HepG2 (cell line): ENCODE measurements around the gene MYH7. TPM values are rescaled to one million over a fixed set of nuclear protein-coding genes. Genes with fewer than 3 reads are reported as not detected.

Experiments used
- ATAC-seq: fragments of 200-7000 bp; cut with Tn5 transposase; 3 replicates; pipeline ENCODE4 v1.9.1; 2020; ENCODE audit warnings: mild to moderate bottlenecking, moderate library complexity
- BruUV-seq: library from RNA; stranded (reverse); fragments of 400-500 nt; replicated peaks from 2 replicates; lab custom pipeline; 2021; lab: Mats Ljungman, UMichigan
- CTCF ChIA-PET: fragments of 300-600 bp; formaldehyde crosslinking; extraction: SDS; loops from one replicate; lab custom pipeline; 2021; ENCODE audit warnings: low total read pairs, inconsistent platforms, low intra/inter-chr PET ratio; lab: Yijun Ruan, JAX
- POLR2A ChIA-PET: fragments of 350-600 bp; sonication (Branson Sonifier 250); formaldehyde crosslinking; loops from one replicate; lab custom pipeline; 2020; ENCODE audit warnings: antibody characterized with exemption, inconsistent platforms; lab: Yijun Ruan, JAX
- DNase-seq: peaks from one replicate; pipeline ENCODE4 v3.0.0-alpha.2; 2015; ENCODE audit warnings: low spot score
- FAIRE-seq: peaks from 3 replicates; lab custom pipeline; 2011; peaks lifted over from hg19 to GRCh38; lab: Jason Lieb, UNC
- H2AFZ ChIP-seq: one replicate; pipeline ENCODE4 v1.6.1; 2011; ENCODE audit warnings: low read length, inconsistent platforms
- H3K27ac ChIP-seq: fragments of 300-600 bp; 3 replicates; pipeline ENCODE4 v1.8.0; 2011; ENCODE audit warnings: mixed run types, mild to moderate bottlenecking, mixed read lengths, low read length, inconsistent platforms; ENCODE audit not compliant: insufficient read depth; ENCODE audit errors: extremely low read length
- H3K27me3 ChIP-seq, 2 experiments: fragments of 200-600 bp in 1 of 2; 2 replicates in 1 of 2; 3 replicates in 1 of 2; pipeline versions ENCODE4 v1.6.0 to v1.8.0; 2011; ENCODE audit warnings: low read length in 2 of 2, mild to moderate bottlenecking in 2 of 2, moderate library complexity in 2 of 2, inconsistent platforms in 1 of 2; ENCODE audit not compliant: insufficient read depth in 2 of 2, control insufficient read depth in 1 of 2
- H3K36me3 ChIP-seq, 2 experiments: fragments of 200-600 bp in 1 of 2; replicated peaks in 1 of 2; 2 replicates in 1 of 2; 3 replicates in 1 of 2; pipeline versions ENCODE4 v1.5.1 to v1.8.0; 2011; ENCODE audit warnings: low read length in 2 of 2, inconsistent platforms in 1 of 2; ENCODE audit not compliant: insufficient read depth in 2 of 2, control insufficient read depth in 1 of 2
- H3K4me1 ChIP-seq: 2 replicates; pipeline ENCODE4 v1.5.1; 2012; ENCODE audit warnings: low read length, inconsistent platforms; ENCODE audit not compliant: insufficient read depth
- H3K4me2 ChIP-seq: 2 replicates; pipeline ENCODE4 v1.6.0; 2011; ENCODE audit warnings: low read depth, low read length, inconsistent platforms
- H3K4me3 ChIP-seq, 3 experiments: fragments of 200-600 bp in 1 of 3; sonication (generic), shearing (Covaris generic) in 1 of 3; replicated peaks in 1 of 3; 2 replicates each; pipeline ENCODE4 v1.5.1; 2011 to 2016; ENCODE audit warnings: low read length in 3 of 3, inconsistent platforms in 2 of 3, low read depth in 2 of 3, mild to moderate bottlenecking in 2 of 3, control low read depth in 1 of 3, mixed read lengths in 1 of 3; ENCODE audit not compliant: insufficient read depth in 1 of 3
- H3K79me2 ChIP-seq: one replicate; pipeline ENCODE4 v1.6.1; 2011; ENCODE audit warnings: low read length, inconsistent platforms; ENCODE audit not compliant: insufficient read depth
- H3K9ac ChIP-seq: 2 replicates; pipeline ENCODE4 v1.6.0; 2011; ENCODE audit warnings: mild to moderate bottlenecking, low read depth, low read length, inconsistent platforms; ENCODE audit not compliant: insufficient read depth
- H3K9me3 ChIP-seq: 2 replicates; pipeline ENCODE4 v1.5.1; 2012; ENCODE audit warnings: mild to moderate bottlenecking, low read length
- H4K20me1 ChIP-seq: 2 replicates; pipeline ENCODE4 v1.6.0; 2011; ENCODE audit warnings: inconsistent platforms, mild to moderate bottlenecking, low read length, moderate library complexity; ENCODE audit not compliant: insufficient read depth
- BCL6 ChIP-seq: IDR thresholded peaks from 2 replicates; pipeline ENCODE4 v1.6.1; 2016; ENCODE audit warnings: missing genetic modification reagents, missing compliant biosample characterization
- MNT ChIP-seq: fragments of 450-650 bp; IDR thresholded peaks from 2 replicates; pipeline ENCODE4 v1.6.1; 2016
- SNAPC4 ChIP-seq: sonication (generic); formaldehyde crosslinking; IDR thresholded peaks from 2 replicates; pipeline ENCODE4 v1.4.0; 2020; ENCODE audit warnings: mild to moderate bottlenecking, missing genetic modification reagents
- ZNF12 ChIP-seq: sonication (generic); formaldehyde crosslinking; IDR thresholded peaks from 2 replicates; pipeline ENCODE4 v1.5.0; 2020; ENCODE audit warnings: missing genetic modification reagents
- WGBS: methylation state at CpG from one replicate; pipeline ENCODE4 v1.1.6; 2017; ENCODE audit warnings: low lambda C conversion rate; 5-methylcytosine and 5-hydroxymethylcytosine counted together
- in situ Hi-C: cut with HindIII; loops from 2 replicates; pipeline ENCODE4 v1.10.0; 2017; ENCODE audit warnings: low pct_unique_long_range_greater_than_20kb; ENCODE audit not compliant: extremely low pct_ligation_motif_present
- intact Hi-C: fragments of 100-400 bp; cut with micrococcal nuclease; formaldehyde crosslinking; loops from one replicate; pipeline ENCODE4 v1.10.0; 2022; ENCODE audit not compliant: unreplicated experiment
- polyA plus RNA-seq, 8 experiments: library from polyadenylated mRNA; depleted of rRNA in 3 of 8; stranded (reverse) in 7 of 8; unstranded in 1 of 8; fragments of >200 nt; fragmentation: Illumina TruSeq in 4 of 8; extraction: Trizol in 4 of 8; gene quantifications; 2 replicates each; pipeline versions ENCODE4 v1.2.1 to v1.2.3, GENCODE V29; 2011 to 2016; ENCODE audit warnings: low read depth in 4 of 8, missing spikeins in 1 of 8, mixed read lengths in 1 of 8; ENCODE audit not compliant: insufficient read depth in 1 of 8
- total RNA-seq, 5 experiments: library from RNA; depleted of rRNA; stranded (reverse); fragments of >200 nt; fragmentation: Illumina TruSeq; extraction: Trizol; gene quantifications; 2 replicates each; pipeline ENCODE4 v1.2.3, GENCODE V29; 2016; ENCODE audit warnings: low read depth in 1 of 5

Gene MYH7
- total and polyA plus RNA-seq, 2 of the 13 experiments (the other 11 are each of a cell fraction or from before 2014, with no cell fraction given) = 0.04 TPM; not detected in 1

- TF ChIP-seq SNAPC4 (CRISPR knock-in tag) = no peak
These were observed 8.9 kb upstream of the MYH7 start (continued) for GRCh38 chr14:23444314-23444713.

GRCh38 chr14:23443881-23444280 is 8.4 kb upstream of the MYH7 start:
- Histone ChIP-seq H3K9ac (no peak overlapping the region), H3K4me2 (no peak overlapping the region), H3K27ac (no peak overlapping the region), H3K36me3 (no peaks in the 10 kb centered on the region), H3K27me3 (peaks cover 14 to 55% of the 10 kb centered on the region in 2 experiments), H3K4me3 (no peak overlapping the region), H4K20me1 (no peaks in the 10 kb centered on the region), H2AFZ (no peak overlapping the region), H3K9me3 (no peaks in the 10 kb centered on the region), H3K4me1 (peaks cover 12% of the 10 kb centered on the region), H3K79me2 (no peaks in the 10 kb centered on the region)
- in situ Hi-C loops (no loop called here), intact Hi-C loops (no loop called here)
- FAIRE-seq = no peak
- DNase-seq = no peak
- BruUV-seq = no TSS peak
- TF ChIP-seq BCL6 (CRISPR knock-in tag) = 0 out of 2 replicates have a peak, but pooled peaks have one; percentile 9
- no peak for TF ChIP-seq ZNF12
- TF ChIP-seq MNT = peak; percentile 21; the same call in 1 of the 2 replicates
- peak; percentile 10; the same call in 1 of the 3 replicates for ATAC-seq
- CTCF ChIA-PET = no interaction called here
- POLR2A ChIA-PET = no interaction called here
- WGBS = 12% methylated on average over 6 of the region's 6 CpGs
